HCT116 (cell line): ENCODE data around the gene CRISP3. TPM values are rescaled to one million over a fixed set of nuclear protein-coding genes. Genes with fewer than 3 reads are reported as not detected.

Experiments used
- ATAC-seq: fragments of 200-7000 bp; cut with Tn5 transposase; 2 replicates; pipeline ENCODE4 v1.9.1; 2020; ENCODE audit warnings: mild to moderate bottlenecking, moderate library complexity
- BruUV-seq: library from RNA; stranded (reverse); fragments of 400-500 nt; replicated peaks from 2 replicates; lab custom pipeline; 2021; lab: Mats Ljungman, UMichigan
- CTCF ChIA-PET: fragments of 300-600 bp; sonication (Branson Sonifier 250); formaldehyde crosslinking; loops from one replicate; lab custom pipeline; 2021; ENCODE audit warnings: antibody characterized with exemption; lab: Charles Lee
- POLR2A ChIA-PET: fragments of 300-600, 350-600 bp; sonication (Branson Sonifier 250); formaldehyde crosslinking; loops from one replicate; lab custom pipeline; 2021; ENCODE audit warnings: antibody characterized with exemption; lab: Charles Lee
- RAD21 ChIA-PET, 2 experiments: fragments of 300-600 bp; sonication (Branson Sonifier 250); formaldehyde crosslinking; loops; one replicate each; lab custom pipeline; 2023; ENCODE audit warnings: low total read pairs in 2 of 2; ENCODE audit not compliant: uncharacterized antibody in 2 of 2, unreplicated experiment in 2 of 2, low non-redundant PET in 1 of 2; lab: Charles Lee
- DNase-seq: peaks from one replicate; pipeline ENCODE4 v3.0.0-alpha.2; 2010; ENCODE audit warnings: low read depth, low spot score
- H2AFZ ChIP-seq: fragments of 200-600 bp; shearing (Covaris generic), sonication (generic); 2 replicates; pipeline ENCODE4 v1.6.1; 2017; ENCODE audit warnings: low read depth, mixed run types, mixed read lengths, antibody characterized with exemption, low read length; ENCODE audit not compliant: poor library complexity, severe bottlenecking
- H3K27ac ChIP-seq: 2 replicates; pipeline ENCODE4 v1.5.1; 2012; ENCODE audit warnings: low read depth, low read length
- H3K27me3 ChIP-seq: fragments of 200-600 bp; sonication (generic); 2 replicates; pipeline ENCODE4 v1.6.1; 2016; ENCODE audit warnings: mixed run types, low read length, mixed read lengths; ENCODE audit not compliant: insufficient read depth
- H3K36me3 ChIP-seq, 2 experiments: fragments of 200-500 bp in 1 of 2; fragments of 200-600 bp in 1 of 2; sonication (Bioruptor generic) in 1 of 2; sonication (generic) in 1 of 2; 2 replicates each; pipeline versions ENCODE4 v1.5.1 to v1.6.1; 2014 to 2016; ENCODE audit warnings: low read length in 2 of 2, inconsistent platforms in 1 of 2, mixed read lengths in 1 of 2, mixed run types in 1 of 2; ENCODE audit not compliant: insufficient read depth in 2 of 2, control insufficient read depth in 1 of 2
- H3K4me1 ChIP-seq, 2 experiments: fragments of 200-600 bp in 1 of 2; sonication (generic) in 1 of 2; 2 replicates each; pipeline versions ENCODE4 v1.5.1 to v1.6.1; 2012 to 2017; ENCODE audit warnings: low read length in 2 of 2, inconsistent platforms in 1 of 2, mild to moderate bottlenecking in 1 of 2, mixed read lengths in 1 of 2, mixed run types in 1 of 2, moderate library complexity in 1 of 2; ENCODE audit not compliant: insufficient read depth in 2 of 2, control insufficient read depth in 1 of 2
- H3K4me2 ChIP-seq: fragments of 200-600 bp; sonication (generic); 2 replicates; pipeline ENCODE4 v1.6.1; 2017; ENCODE audit warnings: mixed run types, low read length, mixed read lengths
- H3K4me3 ChIP-seq, 2 experiments: fragments of 200-600 bp in 1 of 2; sonication (generic) in 1 of 2; replicated peaks in 1 of 2; 2 replicates each; pipeline ENCODE4 v1.5.1; 2011 to 2016; ENCODE audit warnings: low read length in 2 of 2, control low read depth in 1 of 2, low read depth in 1 of 2, mild to moderate bottlenecking in 1 of 2, mixed read lengths in 1 of 2, mixed run types in 1 of 2
- H3K79me2 ChIP-seq: fragments of 200-600 bp; sonication (generic); 2 replicates; pipeline ENCODE4 v1.6.1; 2017; ENCODE audit warnings: mild to moderate bottlenecking, mixed run types, low read length, moderate library complexity, mixed read lengths; ENCODE audit not compliant: insufficient read depth
- H3K9ac ChIP-seq: fragments of 200-600 bp; sonication (generic); 2 replicates; pipeline ENCODE4 v1.6.1; 2016; ENCODE audit warnings: low read length, mixed read lengths
- H3K9me2 ChIP-seq: fragments of 200-600 bp; sonication (generic), shearing (Covaris generic); 2 replicates; pipeline ENCODE4 v1.6.1; 2017; ENCODE audit warnings: mixed run types, mild to moderate bottlenecking, moderate library complexity; ENCODE audit not compliant: insufficient read depth
- H3K9me3 ChIP-seq, 2 experiments: fragments of 200-500 bp in 1 of 2; fragments of 200-600 bp in 1 of 2; sonication (Bioruptor generic) in 1 of 2; sonication (generic) in 1 of 2; 2 replicates each; pipeline ENCODE4 v1.6.1; 2014 to 2017; ENCODE audit warnings: low read length in 2 of 2, mixed read lengths in 2 of 2, inconsistent platforms in 1 of 2, low read depth in 1 of 2, mild to moderate bottlenecking in 1 of 2, mixed run types in 1 of 2, moderate library complexity in 1 of 2; ENCODE audit not compliant: control insufficient read depth in 1 of 2, insufficient read depth in 1 of 2
- H4K20me1 ChIP-seq: fragments of 200-600 bp; sonication (generic), shearing (Covaris generic); 2 replicates; pipeline ENCODE4 v1.6.1; 2017; ENCODE audit warnings: mixed run types, mild to moderate bottlenecking, moderate library complexity; ENCODE audit not compliant: insufficient read depth
- CBX3 ChIP-seq: IDR thresholded peaks from 2 replicates; pipeline ENCODE4 v1.6.1; 2012; ENCODE audit warnings: low read depth
- CEBPB ChIP-seq: IDR thresholded peaks from 2 replicates; pipeline ENCODE4 v1.6.1; 2012; ENCODE audit warnings: low read depth
- EGR1 ChIP-seq: IDR thresholded peaks from 2 replicates; pipeline ENCODE4 v1.6.1; 2012; ENCODE audit warnings: low read depth
- ELF1 ChIP-seq: IDR thresholded peaks from 2 replicates; pipeline ENCODE4 v1.6.1; 2012; ENCODE audit warnings: low read depth, borderline replicate concordance
- EZH2 ChIP-seq: fragments of 200-600 bp; sonication (generic); IDR thresholded peaks from 2 replicates; pipeline ENCODE4 v1.6.1; 2017; ENCODE audit warnings: antibody characterized with exemption, mixed run types
- EZH2phosphoT487 ChIP-seq: fragments of 200-600 bp; IDR thresholded peaks from 2 replicates; pipeline ENCODE4 v1.6.1; 2018; ENCODE audit warnings: antibody characterized with exemption, borderline replicate concordance
- JUND ChIP-seq: IDR thresholded peaks from 2 replicates; pipeline ENCODE4 v1.6.1; 2012
- POLR2AphosphoS5 ChIP-seq: IDR thresholded peaks from 2 replicates; pipeline ENCODE4 v1.6.1; 2011; ENCODE audit warnings: mild to moderate bottlenecking, low read depth, low read length, moderate library complexity
- RAD21 ChIP-seq: IDR thresholded peaks from 2 replicates; pipeline ENCODE4 v1.6.1; 2012; ENCODE audit warnings: low read depth, mild to moderate bottlenecking
- REST ChIP-seq: IDR thresholded peaks from 2 replicates; pipeline ENCODE4 v1.6.1; 2012; ENCODE audit warnings: low read depth
- SIN3A ChIP-seq: IDR thresholded peaks from 2 replicates; pipeline ENCODE4 v1.6.1; 2012; ENCODE audit warnings: low read depth
- SP1 ChIP-seq: IDR thresholded peaks from 2 replicates; pipeline ENCODE4 v1.6.1; 2012; ENCODE audit warnings: low read depth
- TCF7L2 ChIP-seq: IDR thresholded peaks from 2 replicates; pipeline ENCODE4 v1.7.0; 2011; ENCODE audit warnings: borderline replicate concordance, inconsistent platforms; ENCODE audit not compliant: insufficient read depth, insufficient read length; ENCODE audit errors: extremely low read depth
- YY1 ChIP-seq: IDR thresholded peaks from 2 replicates; pipeline ENCODE4 v1.6.1; 2011; ENCODE audit warnings: low read length, low read depth, moderate library complexity, mild to moderate bottlenecking; ENCODE audit not compliant: insufficient replicate concordance; ENCODE audit errors: extremely low read depth
- ZNF274 ChIP-seq: fragments of 200-500 bp; sonication (Bioruptor generic); IDR thresholded peaks from 2 replicates; pipeline ENCODE4 v1.6.1; 2014; ENCODE audit warnings: mild to moderate bottlenecking, low read depth, low read length, inconsistent platforms
- intact Hi-C: fragments of 100-400 bp; cut with micrococcal nuclease; formaldehyde crosslinking; loops from 2 replicates; pipeline ENCODE4 v1.10.0; 2022
- total RNA-seq: library from RNA; stranded (reverse); gene quantifications from one replicate; pipeline ENCODE4 v1.2.1, GENCODE V29; 2021; ENCODE audit not compliant: unreplicated experiment
- TF ChIP-seq, protein P1 (sequence below): IDR thresholded peaks from 2 replicates; pipeline ENCODE4 v1.6.1; 2011; ENCODE audit warnings: mild to moderate bottlenecking, low read length, moderate library complexity; ENCODE audit not compliant: insufficient replicate concordance; ENCODE audit errors: extremely low read depth
- TF ChIP-seq, protein P2 (sequence below): IDR thresholded peaks from 2 replicates; pipeline ENCODE4 v1.6.1; 2012
- TF ChIP-seq, protein P3 (sequence below): IDR thresholded peaks from 2 replicates; pipeline ENCODE4 v1.6.1; 2012

CRISP3 gene
- total RNA-seq, 1 experiment from 2014 or later, result not detected

DNA sequence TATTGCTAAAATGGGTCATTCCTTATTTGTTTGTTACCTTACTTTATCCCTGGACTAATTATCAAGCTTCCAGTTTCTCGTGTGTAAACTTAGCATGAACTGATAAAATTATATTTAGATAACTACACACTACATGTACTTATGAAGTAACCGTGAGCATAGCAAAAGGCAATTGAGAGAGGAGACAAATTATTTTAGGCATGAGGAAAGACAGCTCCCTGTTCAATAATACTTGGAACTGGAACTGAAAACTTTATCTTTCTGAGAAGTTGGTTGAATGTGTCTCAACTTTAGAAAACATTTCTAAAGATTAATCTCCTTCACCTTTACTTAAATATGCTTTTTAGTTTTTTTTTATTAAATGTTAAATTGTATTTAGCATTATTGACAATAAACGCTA lies 11.4 kb downstream of the CRISP3 start:
- Histone ChIP-seq H3K9ac (no peak overlapping the region), H3K4me3 (no peak overlapping the region), H3K4me2 (no peak overlapping the region), H3K79me2 (no peaks in the 10 kb centered on the region), H3K4me1 (no peaks in the 10 kb centered on the region), H3K36me3 (no peaks in the 10 kb centered on the region), H3K9me3 (no peaks in the 10 kb centered on the region), H3K27me3 (no peaks in the 10 kb centered on the region), H2AFZ (no peak overlapping the region), H4K20me1 (no peaks in the 10 kb centered on the region), H3K27ac (no peak overlapping the region), H3K9me2 (no peaks in the 10 kb centered on the region)
- DNase-seq, result no peak
- intact Hi-C loops, result no loop called here
- no peak for ATAC-seq
- TF ChIP-seq REST (no peak), JUND (no peak), SP1 (no peak), ZNF274 (no peak), RAD21 (no peak), TCF7L2 (no peak), EGR1 (no peak), ELF1 (no peak), CBX3 (no peak), EZH2 (no peak), SIN3A (no peak), POLR2AphosphoS5 (no peak), CEBPB (no peak), EZH2phosphoT487 (no peak), YY1 (no peak)
- TF ChIP-seq, protein P1, sequence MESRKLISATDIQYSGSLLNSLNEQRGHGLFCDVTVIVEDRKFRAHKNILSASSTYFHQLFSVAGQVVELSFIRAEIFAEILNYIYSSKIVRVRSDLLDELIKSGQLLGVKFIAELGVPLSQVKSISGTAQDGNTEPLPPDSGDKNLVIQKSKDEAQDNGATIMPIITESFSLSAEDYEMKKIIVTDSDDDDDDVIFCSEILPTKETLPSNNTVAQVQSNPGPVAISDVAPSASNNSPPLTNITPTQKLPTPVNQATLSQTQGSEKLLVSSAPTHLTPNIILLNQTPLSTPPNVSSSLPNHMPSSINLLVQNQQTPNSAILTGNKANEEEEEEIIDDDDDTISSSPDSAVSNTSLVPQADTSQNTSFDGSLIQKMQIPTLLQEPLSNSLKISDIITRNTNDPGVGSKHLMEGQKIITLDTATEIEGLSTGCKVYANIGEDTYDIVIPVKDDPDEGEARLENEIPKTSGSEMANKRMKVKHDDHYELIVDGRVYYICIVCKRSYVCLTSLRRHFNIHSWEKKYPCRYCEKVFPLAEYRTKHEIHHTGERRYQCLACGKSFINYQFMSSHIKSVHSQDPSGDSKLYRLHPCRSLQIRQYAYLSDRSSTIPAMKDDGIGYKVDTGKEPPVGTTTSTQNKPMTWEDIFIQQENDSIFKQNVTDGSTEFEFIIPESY, result no peak
- TF ChIP-seq, protein P2, sequence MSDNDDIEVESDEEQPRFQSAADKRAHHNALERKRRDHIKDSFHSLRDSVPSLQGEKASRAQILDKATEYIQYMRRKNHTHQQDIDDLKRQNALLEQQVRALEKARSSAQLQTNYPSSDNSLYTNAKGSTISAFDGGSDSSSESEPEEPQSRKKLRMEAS, result no peak
- TF ChIP-seq, protein P3, sequence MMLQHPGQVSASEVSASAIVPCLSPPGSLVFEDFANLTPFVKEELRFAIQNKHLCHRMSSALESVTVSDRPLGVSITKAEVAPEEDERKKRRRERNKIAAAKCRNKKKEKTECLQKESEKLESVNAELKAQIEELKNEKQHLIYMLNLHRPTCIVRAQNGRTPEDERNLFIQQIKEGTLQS, result no peak
- ChIA-PET CTCF (no interaction called here), RAD21 (no interaction called here), POLR2A (no interaction called here)
- no TSS peak for BruUV-seq
